Testis (tissue), 3 donors: ENCODE measurements around the gene PIANP. TPM values are rescaled to one million over a fixed set of nuclear protein-coding genes. Genes with fewer than 3 reads are reported as not detected.
A peak's percentile ranks its signal among the peaks of the same experiment; 100 is the strongest.

Experiments used
- DNase-seq: peaks from one replicate; pipeline ENCODE4 v3.0.0-alpha.2; 2019
- H3K27ac ChIP-seq, 2 donors: fragments of 200-600 bp; sonication (generic); one replicate each; pipeline ENCODE4 v1.5.1; 2019
- H3K27me3 ChIP-seq: fragments of 200-600 bp; sonication (generic); one replicate; pipeline ENCODE4 v1.5.1; 2019
- H3K36me3 ChIP-seq: fragments of 200-600 bp; sonication (generic); one replicate; pipeline ENCODE4 v1.5.1; 2017; ENCODE audit warnings: low read depth; ENCODE audit errors: missing control alignments
- H3K4me1 ChIP-seq: fragments of 200-600 bp; sonication (generic); one replicate; pipeline ENCODE4 v1.5.1; 2019
- H3K4me3 ChIP-seq, 2 donors: fragments of 200-600 bp; sonication (generic); one replicate each; pipeline ENCODE4 v1.5.1; 2017 to 2019
- H3K9me3 ChIP-seq: fragments of 200-600 bp; sonication (generic); one replicate; pipeline ENCODE4 v1.5.1; 2017
- POLR2A ChIP-seq: fragments of 450-650 bp; IDR thresholded peaks from one replicate; pipeline ENCODE4 v1.6.1; 2017; ENCODE audit warnings: antibody characterized with exemption, mild to moderate bottlenecking, moderate library complexity
- WGBS, 2 donors: methylation state at CpG; one replicate each; pipeline ENCODE4 v1.1.5; 2018; 5-methylcytosine and 5-hydroxymethylcytosine counted together
- intact Hi-C: fragments of 100-400 bp; cut with DNase I; formaldehyde crosslinking; loops from one replicate; pipeline ENCODE4 v1.15.1; 2023; ENCODE audit warnings: low total_unique reads
- polyA plus RNA-seq: library from polyadenylated mRNA; stranded (reverse); fragments of 350-450 nt; fragmentation: Illumina TruSeq; extraction: RNeasy Lipid Tissue Mini Kit (QIAGEN cat#74804); gene quantifications from one replicate; pipeline ENCODE4 v1.2.3, GENCODE V29; 2014; ENCODE audit warnings: low read depth, low replicate concordance; ENCODE audit not compliant: insufficient read depth
- total RNA-seq, 2 donors: library from RNA; depleted of rRNA; stranded (reverse); fragments of >200 nt; gene quantifications; one replicate each; pipeline ENCODE4 v1.2.3, GENCODE V29; 2016
- TF ChIP-seq, protein P1 (sequence below), 3 experiments: fragments of 450-650 bp in 2 of 3; fragments of 200-600 bp in 1 of 3; sonication (generic) in 1 of 3; IDR thresholded peaks; one replicate each; pipeline ENCODE4 v1.5.1; 2016 to 2019; ENCODE audit warnings: antibody characterized with exemption in 3 of 3, mild to moderate bottlenecking in 2 of 3, moderate library complexity in 1 of 3

PIANP gene
- total and polyA plus RNA-seq, 3 donors from 2014 or later, result 3.3 to 7.6 (median 5.8) TPM

DNA sequence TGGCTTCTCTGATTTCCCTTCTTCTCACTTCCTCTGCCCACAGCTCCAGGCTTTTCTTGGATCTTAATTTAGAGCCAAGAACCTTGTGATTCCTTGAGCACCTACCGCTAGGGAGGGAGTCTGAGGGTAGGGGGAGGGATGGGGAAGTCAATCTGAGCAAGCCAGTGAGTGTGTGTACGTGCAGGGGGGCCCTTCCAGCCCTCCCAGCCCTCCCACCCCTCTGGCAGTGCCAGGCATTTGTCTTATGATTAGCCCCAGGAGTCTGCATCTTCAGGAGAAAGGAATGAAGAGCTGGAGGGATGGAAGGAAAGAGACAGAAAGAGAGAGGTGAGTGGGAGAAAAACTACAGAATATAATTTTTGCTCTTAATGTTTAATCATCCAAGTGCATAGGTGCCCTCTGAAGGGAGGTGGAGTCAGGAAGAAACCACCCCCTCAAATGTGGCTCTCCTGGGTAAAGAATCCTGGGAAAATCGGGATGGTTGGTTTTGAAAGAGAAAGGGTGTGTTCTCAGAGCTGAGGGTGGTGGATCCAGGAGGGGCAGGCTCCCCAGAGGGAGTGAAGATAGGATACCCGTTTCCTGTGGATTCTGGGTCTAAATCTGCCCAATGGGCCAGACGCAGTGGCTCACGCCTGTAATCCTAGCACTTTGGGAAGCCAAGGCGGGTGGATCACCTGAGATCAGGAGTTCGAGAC lies 2.1 kb downstream of the PIANP start:
- Histone ChIP-seq H3K27me3 (no peaks in the 10 kb centered on the region), H3K36me3 (no peaks in the 10 kb centered on the region), H3K4me1 (peaks cover 10% of the 10 kb centered on the region), H3K9me3 (no peaks in the 10 kb centered on the region), H3K4me3 (no peak overlapping the region), H3K27ac (no peak overlapping the region)
- no peak for DNase-seq
- 59 to 62% methylated on average over 8 of the region's 8 CpGs for WGBS, 2 donors
- intact Hi-C loops, result no loop called here
- TF ChIP-seq, protein P1, sequence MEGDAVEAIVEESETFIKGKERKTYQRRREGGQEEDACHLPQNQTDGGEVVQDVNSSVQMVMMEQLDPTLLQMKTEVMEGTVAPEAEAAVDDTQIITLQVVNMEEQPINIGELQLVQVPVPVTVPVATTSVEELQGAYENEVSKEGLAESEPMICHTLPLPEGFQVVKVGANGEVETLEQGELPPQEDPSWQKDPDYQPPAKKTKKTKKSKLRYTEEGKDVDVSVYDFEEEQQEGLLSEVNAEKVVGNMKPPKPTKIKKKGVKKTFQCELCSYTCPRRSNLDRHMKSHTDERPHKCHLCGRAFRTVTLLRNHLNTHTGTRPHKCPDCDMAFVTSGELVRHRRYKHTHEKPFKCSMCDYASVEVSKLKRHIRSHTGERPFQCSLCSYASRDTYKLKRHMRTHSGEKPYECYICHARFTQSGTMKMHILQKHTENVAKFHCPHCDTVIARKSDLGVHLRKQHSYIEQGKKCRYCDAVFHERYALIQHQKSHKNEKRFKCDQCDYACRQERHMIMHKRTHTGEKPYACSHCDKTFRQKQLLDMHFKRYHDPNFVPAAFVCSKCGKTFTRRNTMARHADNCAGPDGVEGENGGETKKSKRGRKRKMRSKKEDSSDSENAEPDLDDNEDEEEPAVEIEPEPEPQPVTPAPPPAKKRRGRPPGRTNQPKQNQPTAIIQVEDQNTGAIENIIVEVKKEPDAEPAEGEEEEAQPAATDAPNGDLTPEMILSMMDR (IDR thresholded peaks at IDR 0.05), result no peak
- no peak for TF ChIP-seq POLR2A

- DNase-seq, result peak; percentile 58
- no peak overlapping the region for H3K27ac ChIP-seq
- no peaks in the 10 kb centered on the region for H3K36me3 ChIP-seq
- H3K4me3 ChIP-seq, result no peak overlapping the region
- intact Hi-C loops, result no loop called here
- H3K4me1 ChIP-seq, result peaks cover 10% of the 10 kb centered on the region
- H3K9me3 ChIP-seq, result no peaks in the 10 kb centered on the region
- TF ChIP-seq, protein P1 (IDR thresholded peaks at IDR 0.05), result peak in 1 of 3 experiments; percentile 32
- no peak for TF ChIP-seq POLR2A
- H3K27me3 ChIP-seq, result no peaks in the 10 kb centered on the region
- WGBS, 2 donors, result 77% methylated on average over 16 to 17 of the region's 17 CpGs
Measured at GRCh38 chr12:6697584-6698351, 2.8 kb downstream of the PIANP start.

DNA sequence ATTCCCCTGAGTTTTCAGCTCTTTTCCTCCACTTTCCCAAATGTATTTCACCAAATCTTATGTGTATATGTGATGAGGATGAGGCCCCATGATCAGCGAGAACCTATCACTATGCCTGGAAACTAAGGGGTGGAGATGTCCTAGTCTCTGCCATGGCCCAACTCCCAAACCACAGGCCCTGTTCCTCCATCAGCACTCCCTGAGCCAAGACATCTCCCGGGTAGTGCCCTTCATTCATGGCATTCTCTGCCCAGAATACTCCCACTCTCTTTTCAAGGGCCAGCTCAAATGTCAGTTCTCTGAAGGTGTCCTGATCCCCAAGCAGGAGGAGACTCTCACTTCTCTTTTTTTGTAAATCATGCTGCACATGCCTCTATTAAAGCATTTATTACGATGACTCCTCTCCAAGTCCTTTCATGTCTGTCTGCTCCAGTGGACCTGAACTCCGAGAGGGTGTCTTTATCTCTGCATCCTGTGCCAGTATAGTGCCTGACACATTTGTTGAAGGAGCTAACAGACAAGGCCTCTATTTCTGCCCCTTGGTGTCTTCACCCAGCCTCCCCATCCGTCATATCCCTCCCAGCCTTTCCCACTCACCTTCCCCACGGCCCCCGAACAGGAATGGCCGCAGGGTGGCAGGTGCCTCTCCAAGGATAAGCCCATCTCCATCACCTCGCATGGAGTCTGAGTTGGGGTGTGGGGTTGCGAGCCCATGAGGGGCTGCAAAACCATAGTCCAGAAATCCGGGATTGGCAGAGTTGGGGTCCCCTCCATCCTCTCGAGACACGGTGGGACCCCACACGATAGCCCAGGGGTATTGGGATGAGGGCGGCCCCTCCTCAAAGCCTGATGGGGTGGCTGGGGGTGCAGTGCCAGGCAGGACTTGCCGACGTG lies 3.7 kb downstream of the PIANP start:
- no peaks in the 10 kb centered on the region for H3K27me3 ChIP-seq
- H3K36me3 ChIP-seq, result no peaks in the 10 kb centered on the region
- no peaks in the 10 kb centered on the region for H3K9me3 ChIP-seq
- no peak for DNase-seq
- peaks cover 10% of the 10 kb centered on the region for H3K4me1 ChIP-seq
- no peak overlapping the region for H3K27ac ChIP-seq
- TF ChIP-seq, protein P1 (IDR thresholded peaks at IDR 0.05), result no peak
- TF ChIP-seq POLR2A, result no peak
- 73 to 83% methylated on average over 11 to 17 of the region's 17 CpGs for WGBS, 2 donors
- no peak overlapping the region for H3K4me3 ChIP-seq
- intact Hi-C loops, result no loop called here

- H3K9me3 ChIP-seq, result no peaks in the 10 kb centered on the region
- DNase-seq, result no peak
- H3K4me3 ChIP-seq, result no peak overlapping the region
- no peaks in the 10 kb centered on the region for H3K27me3 ChIP-seq
- TF ChIP-seq, protein P1 (IDR thresholded peaks at IDR 0.05), result no peak
- no peak for TF ChIP-seq POLR2A
- WGBS, 2 donors, result 72 to 82% methylated on average over 9 to 11 of the region's 11 CpGs
- H3K36me3 ChIP-seq, result no peaks in the 10 kb centered on the region
- H3K4me1 ChIP-seq, result peaks cover 8% of the 10 kb centered on the region
- intact Hi-C loops, result no loop called here
- no peak overlapping the region for H3K27ac ChIP-seq
Measured at GRCh38 chr12:6695313-6696045, 5.1 kb downstream of the PIANP start.
